ENCODE measurements around the gene MN1.

The MN1 gene

GRCh38 chr22:27800250-27801201, 1.0 kb downstream of the MN1 start:
- DNase-seq (ENCODE audit: low read depth, low spot score) = peak; percentile 82

GRCh38 chr22:27799827-27800249, 1.7 kb downstream of the MN1 start:
- peak; percentile 77 for DNase-seq (ENCODE audit: low read depth, low spot score)

GRCh38 chr22:27799015-27799826, 2.3 kb downstream of the MN1 start:
- peak; percentile 74 for DNase-seq (ENCODE audit: low read depth, low spot score)

GRCh38 chr22:27798511-27799014, 3.0 kb downstream of the MN1 start:
- DNase-seq (ENCODE audit: low read depth, low spot score) = peak; percentile 64

- DNase-seq (ENCODE audit: low read depth, low spot score) = peak; percentile 66
Measured at GRCh38 chr22:27797520-27798391, 3.8 kb downstream of the MN1 start.

- peak; percentile 64 for DNase-seq (ENCODE audit: low read depth, low spot score)
Measured at GRCh38 chr22:27796829-27797519, 4.6 kb downstream of the MN1 start.

- DNase-seq (ENCODE audit: low read depth, low spot score) = peak; percentile 47
Measured at GRCh38 chr22:27795696-27796517, 5.6 kb downstream of the MN1 start.

- peak; percentile 63 for DNase-seq (ENCODE audit: low read depth, low spot score)
Measured at GRCh38 chr22:27795053-27795452, 6.5 kb downstream of the MN1 start.

- DNase-seq (ENCODE audit: low read depth, low spot score) = peak; percentile 47
Measured at GRCh38 chr22:27794226-27794625, 7.3 kb downstream of the MN1 start.

- peak; percentile 53 for DNase-seq (ENCODE audit: low read depth, low spot score)
Measured at GRCh38 chr22:27793576-27793975, 8.0 kb downstream of the MN1 start.

- peak; percentile 51 for DNase-seq (ENCODE audit: low read depth, low spot score)
Measured at GRCh38 chr22:27792452-27793161, 8.9 kb downstream of the MN1 start.

- DNase-seq (ENCODE audit: low read depth, low spot score) = no peak
Measured at GRCh38 chr22:27791859-27792241, 9.7 kb downstream of the MN1 start.

GRCh38 chr22:27791159-27791858, 10.2 kb downstream of the MN1 start:
- peak; percentile 71 for DNase-seq (ENCODE audit: low read depth, low spot score)

- DNase-seq (ENCODE audit: low read depth, low spot score) = peak; percentile 77
Measured at GRCh38 chr22:27790376-27791158, 11.0 kb downstream of the MN1 start.

GRCh38 chr22:27788500-27789288, 12.9 kb downstream of the MN1 start:
- DNase-seq (ENCODE audit: low read depth, low spot score) = peak; percentile 75

GRCh38 chr22:27786965-27787364, 14.6 kb downstream of the MN1 start:
- DNase-seq (ENCODE audit: low read depth, low spot score) = peak; percentile 31

All from astrocyte of the hippocampus (primary cell).